Measurements from ENCODE around the gene ALG6.
"Not testable (repeated sequence)": the region's sequence is repeated elsewhere in the genome, so short reads cannot be mapped to it uniquely, and the experiment has no call there.

The ALG6 gene

DNA sequence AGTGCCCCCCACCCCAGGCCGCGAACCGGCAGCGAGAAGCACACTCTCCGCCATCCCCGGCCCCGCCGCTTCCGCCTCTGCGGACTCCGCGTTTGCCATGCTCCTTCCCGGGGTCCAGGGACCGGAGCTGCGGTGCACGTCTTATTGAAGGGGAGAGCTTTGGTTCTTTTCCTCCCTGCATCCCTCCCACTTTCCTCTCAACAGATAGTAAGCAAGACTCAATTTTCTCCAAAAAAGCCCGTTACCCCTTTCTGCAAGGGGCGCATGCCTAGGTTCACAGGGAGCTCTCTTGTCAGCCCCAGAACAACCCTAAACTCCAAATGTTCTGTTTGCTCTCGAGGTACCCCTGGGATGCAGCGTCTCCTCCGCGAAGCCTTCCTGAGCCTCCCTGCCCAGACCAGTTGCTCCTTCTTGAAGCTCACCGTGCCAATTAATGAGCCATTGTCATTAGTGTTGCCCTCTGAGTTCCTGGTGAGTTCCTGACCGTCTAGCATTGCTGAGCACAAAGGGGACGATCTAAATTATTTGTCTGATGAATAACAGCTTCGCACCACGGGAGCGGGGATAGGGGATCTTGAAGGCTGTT, 37.0 kb upstream of the ALG6 start:
- no peaks in the 10 kb centered on the region for H3K9me3 ChIP-seq
- no peak for TF ChIP-seq CTCF (IDR thresholded peaks at IDR 0.05)
- H3K4me3 ChIP-seq (ENCODE audit: low read depth in 1 of 2, low read length in 1 of 2), result peak overlapping the region in 1 of 2 experiments; percentile 1
- peaks cover 11 to 29% of the 10 kb centered on the region in 2 experiments for H3K4me1 ChIP-seq (ENCODE audit: control insufficient read depth in 1 of 2, insufficient read depth in 1 of 2, low read depth in 1 of 2, low read length in 1 of 2)
- peaks cover 100% of the 10 kb centered on the region for H3K27me3 ChIP-seq
- no peaks in the 10 kb centered on the region for H3K36me3 ChIP-seq
- H3K27ac ChIP-seq, result no peak overlapping the region

GRCh38 chr1:63342402-63342801, 25.0 kb upstream of the ALG6 start:
- H3K27ac ChIP-seq, result no peak overlapping the region
- no peaks in the 10 kb centered on the region for H3K4me1 ChIP-seq (ENCODE audit: control insufficient read depth in 1 of 2, insufficient read depth in 1 of 2, low read depth in 1 of 2, low read length in 1 of 2)
- no peaks in the 10 kb centered on the region for H3K9me3 ChIP-seq
- H3K4me3 ChIP-seq (ENCODE audit: low read depth in 1 of 2, low read length in 1 of 2), result no peak overlapping the region
- TF ChIP-seq CTCF (IDR thresholded peaks at IDR 0.05), result no peak
- H3K27me3 ChIP-seq, result peaks cover 41% of the 10 kb centered on the region
- no peaks in the 10 kb centered on the region for H3K36me3 ChIP-seq

DNA sequence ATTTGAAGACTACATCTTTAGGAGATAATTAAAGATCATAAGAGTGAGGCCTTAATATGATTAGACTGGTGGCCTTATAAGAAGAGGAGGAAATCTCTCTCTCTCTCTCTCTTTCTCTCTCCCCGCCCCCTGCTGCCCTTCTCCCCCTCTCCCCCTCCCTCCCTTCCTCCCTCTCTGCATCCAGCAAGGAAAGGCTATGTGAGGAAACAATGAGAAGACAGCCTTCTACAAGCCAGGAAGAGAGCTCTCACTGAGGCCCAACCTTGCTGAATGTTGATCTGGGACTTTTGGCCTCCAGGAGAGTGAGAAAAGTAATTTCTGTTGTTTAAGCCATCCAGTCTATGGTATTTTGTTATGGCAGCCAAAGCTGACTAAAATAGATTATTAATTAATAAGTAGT, 23.5 kb upstream of the ALG6 start:
- no peak overlapping the region for H3K4me3 ChIP-seq (ENCODE audit: low read depth in 1 of 2, low read length in 1 of 2)
- TF ChIP-seq CTCF (IDR thresholded peaks at IDR 0.05), result no peak
- H3K27me3 ChIP-seq, result peaks cover 37% of the 10 kb centered on the region
- no peaks in the 10 kb centered on the region for H3K36me3 ChIP-seq
- no peak overlapping the region for H3K27ac ChIP-seq
- no peaks in the 10 kb centered on the region for H3K9me3 ChIP-seq
- peaks cover 4 to 7% of the 10 kb centered on the region in 2 experiments for H3K4me1 ChIP-seq (ENCODE audit: control insufficient read depth in 1 of 2, insufficient read depth in 1 of 2, low read depth in 1 of 2, low read length in 1 of 2)

- no peak for TF ChIP-seq CTCF (IDR thresholded peaks at IDR 0.05)
- no peaks in the 10 kb centered on the region for H3K9me3 ChIP-seq
- H3K27me3 ChIP-seq, result peaks cover 45% of the 10 kb centered on the region
These were observed 17.1 kb upstream of the ALG6 start for GRCh38 chr1:63350320-63350719.

DNA sequence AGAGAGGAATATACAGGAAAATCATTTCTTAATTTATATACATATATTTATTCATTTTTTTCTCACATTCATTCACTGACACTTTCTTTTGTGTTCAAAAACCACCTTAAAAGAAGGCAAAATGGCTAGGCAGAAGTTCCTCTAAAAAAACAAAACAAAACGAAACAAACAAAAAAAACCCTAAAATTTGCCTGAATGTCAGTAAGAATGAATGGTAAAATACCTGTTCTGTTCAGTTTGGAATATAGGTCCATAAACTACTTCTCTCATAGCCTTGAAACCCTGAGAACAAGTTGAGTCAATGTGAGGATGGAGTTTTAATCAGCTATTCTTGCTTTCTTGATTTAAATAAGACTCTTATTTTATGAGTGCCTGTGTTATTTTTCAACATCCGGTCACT, 14.7 kb upstream of the ALG6 start:
- Histone ChIP-seq H3K4me3 (ENCODE audit: low read depth in 1 of 2, low read length in 1 of 2) (no peak overlapping the region), H3K27ac (no peak overlapping the region), H3K9me3 (no peaks in the 10 kb centered on the region), H3K27me3 (peaks cover 53% of the 10 kb centered on the region), H3K36me3 (no peaks in the 10 kb centered on the region), H3K4me1 (ENCODE audit: control insufficient read depth in 1 of 2, insufficient read depth in 1 of 2, low read depth in 1 of 2, low read length in 1 of 2) (peaks cover 4 to 7% of the 10 kb centered on the region in 2 experiments)
- TF ChIP-seq CTCF (IDR thresholded peaks at IDR 0.05), result no peak

More at GRCh38 chr1:63350320-63350719, 17.1 kb upstream of the ALG6 start:
- no peaks in the 10 kb centered on the region for H3K36me3 ChIP-seq
- H3K4me1 ChIP-seq (ENCODE audit: control insufficient read depth in 1 of 2, insufficient read depth in 1 of 2, low read depth in 1 of 2, low read length in 1 of 2), result peaks cover 4 to 7% of the 10 kb centered on the region in 2 experiments
- H3K4me3 ChIP-seq (ENCODE audit: low read depth in 1 of 2, low read length in 1 of 2), result no peak overlapping the region
- H3K27ac ChIP-seq, result no peak overlapping the region

GRCh38 chr1:63356234-63356633, 11.2 kb upstream of the ALG6 start:
- H3K4me1 ChIP-seq (ENCODE audit: control insufficient read depth in 1 of 2, insufficient read depth in 1 of 2, low read depth in 1 of 2, low read length in 1 of 2); H3K4me3 ChIP-seq (ENCODE audit: low read depth in 1 of 2, low read length in 1 of 2); H3K9me3 ChIP-seq; H3K36me3 ChIP-seq; H3K27ac ChIP-seq: not testable (repeated sequence)
- H3K27me3 ChIP-seq, result peaks cover 48% of the 10 kb centered on the region

All from neutrophil (primary cell).